GM08714 (cell line): ENCODE data around the gene CHID1.
A peak's percentile ranks its signal among the peaks of the same experiment; 100 is the strongest.

ENCODE experiments used
- H3K4me3 ChIP-seq: fragments of 200-500 bp; sonication (Bioruptor generic); 2 replicates; pipeline ENCODE4 v1.5.1; 2014; ENCODE audit warnings: mild to moderate bottlenecking, low read length, inconsistent platforms
- ZNF274 ChIP-seq: IDR thresholded peaks from 2 replicates; pipeline ENCODE4 v1.6.1; 2012; ENCODE audit warnings: mild to moderate bottlenecking, low read depth, low read length

Gene CHID1

GRCh38 chr11:824942-825341 lies 85.7 kb downstream of the CHID1 start:
- H3K4me3 ChIP-seq, result no peak overlapping the region
- TF ChIP-seq ZNF274, result no peak

- TF ChIP-seq ZNF274, result no peak
- H3K4me3 ChIP-seq, result no peak overlapping the region
Measured at GRCh38 chr11:824292-824880, 86.2 kb downstream of the CHID1 start.

- H3K4me3 ChIP-seq, result no peak overlapping the region
- no peak for TF ChIP-seq ZNF274
Measured at GRCh38 chr11:823441-824291, 86.9 kb downstream of the CHID1 start.

GRCh38 chr11:821512-822371 lies 88.9 kb downstream of the CHID1 start:
- no peak overlapping the region for H3K4me3 ChIP-seq
- no peak for TF ChIP-seq ZNF274

- no peak for TF ChIP-seq ZNF274
- H3K4me3 ChIP-seq, result peak overlapping the region; percentile 91; the same call in 1 of the 2 replicates
Measured at GRCh38 chr11:820655-821511, 89.7 kb downstream of the CHID1 start.

GRCh38 chr11:819943-820649 lies 90.5 kb downstream of the CHID1 start:
- TF ChIP-seq ZNF274, result no peak
- H3K4me3 ChIP-seq, result peak overlapping the region; percentile 91; the same call in 1 of the 2 replicates

GRCh38 chr11:819129-819931 lies 91.3 kb downstream of the CHID1 start:
- TF ChIP-seq ZNF274, result no peak
- H3K4me3 ChIP-seq, result peak overlapping the region; percentile 91; the same call in 1 of the 2 replicates

- peak within 1 kb of the TSS; percentile 91; the same call in 1 of the 2 replicates for H3K4me3 ChIP-seq
- TF ChIP-seq ZNF274, result no peak
Measured at GRCh38 chr11:818396-819128, 92.0 kb downstream of the CHID1 start, which contains the start of gene PNPLA2. Gene PNPLA2 (plus strand): TSS chr11:818914. CDS start chr11:819719, 805 bp downstream.
